GM10847 (cell line): ENCODE data around the gene ZNF143.

Source experiments
- POLR2A ChIP-seq: IDR thresholded peaks from 2 replicates; pipeline ENCODE4 v1.6.1; 2011; ENCODE audit not compliant: insufficient read length; ENCODE audit errors: extremely low read depth

ZNF143 gene

DNA sequence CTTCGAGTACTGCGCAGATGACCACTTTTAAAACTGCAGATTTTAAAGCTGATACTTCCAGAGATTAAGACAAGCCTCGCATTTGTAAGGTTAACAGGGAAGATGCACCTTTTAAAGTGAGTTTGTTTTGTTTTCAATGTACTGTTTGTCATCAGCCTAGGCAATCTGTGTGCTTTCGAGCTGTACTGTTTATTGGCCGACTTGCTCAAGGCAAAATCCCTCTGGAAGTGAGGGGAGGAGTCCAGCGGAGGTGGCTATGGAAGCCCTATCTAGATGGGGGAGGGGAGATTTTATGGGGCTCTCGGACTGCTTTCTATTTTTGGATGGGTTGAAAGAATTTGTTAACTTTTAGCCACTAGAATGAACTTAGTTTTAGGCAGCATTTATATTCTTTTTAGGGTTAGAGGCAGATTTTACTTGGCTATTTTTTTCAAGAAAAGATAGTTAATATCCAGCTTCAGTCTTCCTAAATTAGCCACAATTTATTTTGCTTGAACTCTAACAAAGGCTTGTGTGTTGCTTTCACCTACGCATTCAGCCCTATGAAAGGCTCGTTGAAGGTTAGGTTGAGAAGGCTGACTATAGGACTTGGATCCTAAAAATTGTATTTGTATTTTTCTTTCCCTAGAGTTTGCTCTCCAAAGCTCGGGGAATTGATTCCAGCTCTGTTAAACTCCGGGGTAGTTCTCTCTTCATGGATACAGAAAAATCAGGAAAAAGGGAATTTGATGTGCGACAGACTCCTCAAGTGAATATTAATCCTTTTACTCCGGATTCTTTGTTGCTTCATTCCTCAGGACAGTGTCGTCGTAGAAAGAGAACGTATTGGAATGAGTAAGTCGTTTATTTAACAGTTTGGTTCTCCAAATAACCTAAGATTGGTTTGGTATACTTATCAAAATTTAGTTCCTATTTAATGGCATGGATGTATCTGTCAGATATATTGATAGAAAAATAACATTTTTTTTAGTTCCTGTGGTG, 114.7 kb downstream of the ZNF143 start:
- no peak for TF ChIP-seq POLR2A

DNA sequence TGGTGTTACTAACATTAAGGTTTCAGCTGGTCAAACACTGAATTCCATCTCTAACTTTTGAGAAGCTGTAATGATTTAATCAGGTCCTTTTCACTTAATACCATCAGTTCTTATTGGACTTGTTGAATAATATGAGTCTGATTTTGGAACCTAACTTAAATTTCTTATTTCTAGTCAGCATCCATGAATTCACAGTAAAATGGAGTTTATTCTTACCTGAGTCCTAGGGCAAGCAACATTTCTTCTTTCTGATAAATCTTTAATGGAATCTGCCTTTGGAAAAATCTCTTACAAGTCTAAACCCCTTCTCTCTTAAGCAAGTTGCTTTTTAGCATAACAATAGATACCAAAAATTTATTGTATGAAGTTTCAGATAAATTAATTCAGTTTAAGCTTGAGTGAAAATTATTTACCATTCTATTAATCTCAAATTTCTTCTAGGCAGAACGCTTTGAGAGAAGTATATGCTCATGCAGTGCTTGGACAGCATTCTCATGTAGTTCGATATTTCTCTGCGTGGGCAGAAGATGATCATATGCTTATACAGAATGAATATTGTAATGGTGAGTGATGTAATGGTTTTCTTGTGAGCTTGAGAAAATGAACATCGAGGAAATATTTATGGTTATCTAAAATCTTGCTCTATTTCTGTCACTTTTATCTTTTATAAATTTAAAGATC, 116.0 kb downstream of the ZNF143 start:
- TF ChIP-seq POLR2A: no peak

DNA sequence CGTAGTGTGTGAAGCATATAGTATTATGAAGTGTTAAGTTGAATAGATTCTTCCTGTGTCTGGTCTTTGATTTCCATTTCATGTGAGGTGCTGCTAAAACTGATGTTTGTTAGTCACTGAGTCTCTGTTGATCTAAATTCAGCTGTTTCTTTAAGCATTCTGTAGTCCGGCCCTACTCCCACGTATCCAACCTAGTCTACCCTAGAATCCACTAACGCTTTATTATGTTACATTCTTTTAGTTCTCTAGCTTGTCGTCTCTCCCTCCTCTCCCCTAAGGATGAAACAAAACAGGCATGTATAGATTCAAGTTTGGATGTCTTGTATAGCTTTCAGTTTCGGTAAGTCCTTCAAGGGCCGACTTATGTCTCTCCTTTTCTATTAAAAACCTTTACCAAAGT, 116.7 kb downstream of the ZNF143 start:
- TF ChIP-seq POLR2A: no peak
